VCaP (cell line): ENCODE measurements around the gene CRACDL.

ENCODE experiments used
- H3K27ac ChIP-seq: fragments of 450-650 bp; 2 replicates; pipeline ENCODE4 v1.5.1; 2017
- CTCF ChIP-seq: fragments of 450-650 bp; conservative IDR thresholded peaks from 2 replicates; pipeline ENCODE4 v1.5.1; 2017; ENCODE audit warnings: mild to moderate bottlenecking, moderate library complexity

Gene CRACDL

GRCh38 chr2:98804265-98804650, 131.8 kb downstream of the CRACDL start:
- H3K27ac ChIP-seq = no peak overlapping the region
- no peak for TF ChIP-seq CTCF

GRCh38 chr2:98803405-98804264, 132.4 kb downstream of the CRACDL start:
- H3K27ac ChIP-seq = no peak overlapping the region
- no peak for TF ChIP-seq CTCF

GRCh38 chr2:98802344-98802743, 133.7 kb downstream of the CRACDL start:
- no peak overlapping the region for H3K27ac ChIP-seq
- no peak for TF ChIP-seq CTCF

- no peak for TF ChIP-seq CTCF
- no peak overlapping the region for H3K27ac ChIP-seq
These were observed 134.1 kb downstream of the CRACDL start for GRCh38 chr2:98801921-98802321.

- TF ChIP-seq CTCF = no peak
- peak overlapping the region; percentile 65 for H3K27ac ChIP-seq
These were observed 134.7 kb downstream of the CRACDL start for GRCh38 chr2:98801286-98801685.

- no peak for TF ChIP-seq CTCF
- H3K27ac ChIP-seq = peak overlapping the region; percentile 65
These were observed 135.5 kb downstream of the CRACDL start for GRCh38 chr2:98800330-98801064.

- TF ChIP-seq CTCF = no peak
- H3K27ac ChIP-seq = peak overlapping the region; percentile 65
These were observed 136.4 kb downstream of the CRACDL start for GRCh38 chr2:98799375-98800329.
